GM12891 (cell line): ENCODE results near the gene LHFPL6.

Experiments used
- POLR2A ChIP-seq: IDR thresholded peaks from 2 replicates; pipeline ENCODE4 v1.6.1; 2011; ENCODE audit warnings: low read depth, low read length, control low read depth
- TAF1 ChIP-seq: IDR thresholded peaks from 2 replicates; pipeline ENCODE4 v1.6.1; 2011; ENCODE audit warnings: low read depth, low read length, control low read depth

DNA sequence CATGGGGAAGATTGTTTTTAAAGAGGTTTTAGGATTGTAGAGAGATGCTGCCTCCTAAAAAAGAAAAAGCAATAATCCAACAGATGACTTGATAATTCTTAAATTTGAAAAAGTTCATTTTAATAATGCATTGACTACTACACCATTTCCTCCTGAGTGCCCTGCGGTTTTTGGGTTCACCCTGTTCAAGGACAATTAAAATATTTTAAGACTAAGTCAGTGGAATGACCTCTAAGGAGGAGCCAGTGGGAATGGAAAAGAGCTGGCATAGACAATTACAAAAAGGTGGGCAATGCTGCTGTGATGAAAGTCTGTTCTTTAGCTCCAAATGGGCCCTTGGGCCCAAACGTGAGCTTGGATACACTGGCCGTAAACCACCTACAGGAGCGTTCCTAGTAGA is 217.8 kb downstream of the LHFPL6 start:
- TF ChIP-seq POLR2A = no peak
- no peak for TF ChIP-seq TAF1
